ENCODE data around the gene TMEM9.

GRCh38 chr1:201116091-201116490 is 38.2 kb downstream of the TMEM9 start:
- TF ChIP-seq CTCF (IDR thresholded peaks at IDR 0.05) (no peak), POLR2A (IDR thresholded peaks at IDR 0.05) (no peak)
